ENCODE measurements around the gene TRAM2.

- TF ChIP-seq POLR2A (conservative IDR thresholded peaks at IDR 0.05) (no peak), NR2F6 (CRISPR knock-in tag; IDR thresholded peaks at IDR 0.05) (no peak), CTCF (IDR thresholded peaks at IDR 0.05 in 2 of 3, conservative IDR thresholded peaks at IDR 0.05 in 1 of 3; ENCODE audit: insufficient read depth in 2 of 3, low read depth in 1 of 3, low read length in 3 of 3) (no peak), TARDBP (IDR thresholded peaks at IDR 0.05) (no peak), MXI1 (IDR thresholded peaks at IDR 0.05; ENCODE audit: low read depth, low read length) (no peak)
Observed at GRCh38 chr6:52504782-52505136, 72.1 kb downstream of the TRAM2 start.
